ENCODE measurements around the gene C12orf60. TPM values are rescaled to one million over a fixed set of nuclear protein-coding genes. Genes with fewer than 3 reads are reported as not detected.

Gene C12orf60
- total RNA-seq, 4 donors from 2014 or later: 0.49 to 0.62 TPM; not detected in 2

DNA sequence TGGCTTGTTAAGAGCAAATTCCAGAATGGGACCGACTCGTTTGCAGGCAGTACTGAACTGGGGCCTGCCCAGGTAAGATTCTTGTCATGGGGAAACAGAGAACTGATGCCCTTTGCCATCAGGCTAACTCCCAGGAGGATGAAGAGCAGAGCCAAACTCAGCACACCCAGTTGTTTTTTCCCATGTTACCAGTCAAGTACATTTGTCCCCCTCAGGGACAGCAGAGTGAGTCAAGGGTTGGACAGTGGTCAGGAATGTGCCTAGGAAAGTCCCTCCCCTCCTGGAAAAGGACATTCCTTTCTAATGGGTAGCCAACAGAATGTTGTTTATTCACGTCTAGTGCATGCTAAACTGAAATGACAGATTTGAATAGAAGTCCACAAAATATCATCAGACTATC lies 38.3 kb downstream of the C12orf60 start:
- TF ChIP-seq POLR2A (IDR thresholded peaks at IDR 0.05): no peak
- TF ChIP-seq, protein P1, sequence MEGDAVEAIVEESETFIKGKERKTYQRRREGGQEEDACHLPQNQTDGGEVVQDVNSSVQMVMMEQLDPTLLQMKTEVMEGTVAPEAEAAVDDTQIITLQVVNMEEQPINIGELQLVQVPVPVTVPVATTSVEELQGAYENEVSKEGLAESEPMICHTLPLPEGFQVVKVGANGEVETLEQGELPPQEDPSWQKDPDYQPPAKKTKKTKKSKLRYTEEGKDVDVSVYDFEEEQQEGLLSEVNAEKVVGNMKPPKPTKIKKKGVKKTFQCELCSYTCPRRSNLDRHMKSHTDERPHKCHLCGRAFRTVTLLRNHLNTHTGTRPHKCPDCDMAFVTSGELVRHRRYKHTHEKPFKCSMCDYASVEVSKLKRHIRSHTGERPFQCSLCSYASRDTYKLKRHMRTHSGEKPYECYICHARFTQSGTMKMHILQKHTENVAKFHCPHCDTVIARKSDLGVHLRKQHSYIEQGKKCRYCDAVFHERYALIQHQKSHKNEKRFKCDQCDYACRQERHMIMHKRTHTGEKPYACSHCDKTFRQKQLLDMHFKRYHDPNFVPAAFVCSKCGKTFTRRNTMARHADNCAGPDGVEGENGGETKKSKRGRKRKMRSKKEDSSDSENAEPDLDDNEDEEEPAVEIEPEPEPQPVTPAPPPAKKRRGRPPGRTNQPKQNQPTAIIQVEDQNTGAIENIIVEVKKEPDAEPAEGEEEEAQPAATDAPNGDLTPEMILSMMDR (IDR thresholded peaks at IDR 0.05): no peak
- peak; percentile 77 to 87 for DNase-seq (ENCODE audit: low spot score in 2 of 2)
- H3K4me3 ChIP-seq (ENCODE audit: low read depth, poor library complexity, severe bottlenecking): no peak overlapping the region
- 13 to 18% methylated on average over 3 of the region's 3 CpGs for WGBS, 2 donors
- intact Hi-C loops (cut with DNase I; ENCODE audit: low total_unique reads): no loop called here

DNA sequence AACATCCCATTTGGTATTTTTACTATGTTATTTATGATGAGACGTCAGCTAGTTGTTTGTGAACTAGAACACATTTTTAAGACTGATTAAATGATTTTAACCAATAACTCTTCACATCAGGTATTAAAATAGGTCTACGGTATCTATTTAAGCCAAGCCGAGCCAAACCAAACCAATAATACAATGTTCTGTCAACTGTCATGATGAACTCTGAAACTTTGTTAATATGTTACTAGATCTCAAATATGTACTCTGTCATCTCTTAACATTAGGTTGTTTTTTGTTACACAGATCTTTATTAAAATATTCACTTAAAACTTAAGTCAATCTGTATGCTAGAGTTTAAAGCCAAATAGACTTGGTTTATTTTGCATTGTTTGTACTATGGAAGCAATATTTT lies 38.8 kb downstream of the C12orf60 start:
- no peak overlapping the region for H3K4me3 ChIP-seq (ENCODE audit: low read depth, poor library complexity, severe bottlenecking)
- 72 to 74% methylated on average over 3 of the region's 3 CpGs for WGBS, 2 donors
- DNase-seq (ENCODE audit: low spot score in 2 of 2): no peak
- intact Hi-C loops (cut with DNase I; ENCODE audit: low total_unique reads): no loop called here
- no peak for TF ChIP-seq POLR2A (IDR thresholded peaks at IDR 0.05)
- TF ChIP-seq, protein P1 (IDR thresholded peaks at IDR 0.05): no peak

DNA sequence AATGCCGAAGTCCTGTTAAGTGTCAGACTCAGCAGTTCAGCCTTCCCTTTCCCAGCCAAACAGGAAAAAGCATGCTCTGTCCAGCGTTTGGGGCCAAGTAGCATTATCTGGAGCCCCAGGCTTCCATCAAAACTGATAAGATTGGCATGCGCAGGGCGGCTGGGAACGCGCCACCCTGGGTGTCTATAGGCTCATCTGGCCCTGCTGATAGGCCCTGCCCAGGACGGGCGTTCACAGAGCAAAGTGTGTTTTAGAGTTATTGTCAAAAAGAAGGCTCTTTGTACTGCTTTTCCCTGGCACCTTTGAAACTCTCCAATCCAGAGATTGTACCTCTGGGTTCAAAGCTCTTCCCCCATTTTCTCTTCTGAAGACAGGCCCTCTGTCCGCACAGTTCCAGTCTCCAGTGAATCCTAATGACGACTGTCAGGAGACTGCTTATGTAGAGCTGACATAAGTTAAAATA lies 40.0 kb downstream of the C12orf60 start, which contains the start of gene ART4:
ART4 (minus strand) TSS at position 102 of the 463 bp plus-strand sequence. CDS start 413 bp downstream, outside the sequence.
- intact Hi-C loops (cut with DNase I; ENCODE audit: low total_unique reads): loop anchor here (1.0 kb wide), 1 partner anchor 152 kb away; no protein-coding TSS in a partner anchor
- TF ChIP-seq, protein P1 (IDR thresholded peaks at IDR 0.05): no peak
- TF ChIP-seq POLR2A (IDR thresholded peaks at IDR 0.05): no peak
- DNase-seq (ENCODE audit: low spot score in 2 of 2): no peak
- 72 to 80% methylated on average over 10 of the region's 10 CpGs for WGBS, 2 donors
- no peak within 1 kb of the TSS for H3K4me3 ChIP-seq (ENCODE audit: low read depth, poor library complexity, severe bottlenecking)

DNA sequence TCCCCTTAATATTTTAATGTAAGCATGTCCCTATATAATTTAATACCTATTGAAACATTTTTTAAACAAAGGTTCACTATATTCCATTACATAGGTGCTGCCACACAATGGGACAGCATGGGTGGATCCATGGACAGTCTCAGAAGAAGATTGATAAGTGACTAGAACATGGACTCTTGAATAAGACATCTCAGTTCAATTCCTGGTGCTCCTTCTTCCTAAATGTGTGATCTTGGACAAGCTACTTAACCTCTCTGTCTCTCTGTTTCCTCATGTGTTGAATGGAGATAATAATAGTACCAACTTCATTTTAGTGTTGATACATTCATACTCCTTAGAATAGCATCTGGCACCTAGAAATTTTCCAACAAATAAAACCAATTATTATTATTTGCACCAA lies 40.9 kb downstream of the C12orf60 start:
- no peak for DNase-seq (ENCODE audit: low spot score in 2 of 2)
- intact Hi-C loops (cut with DNase I; ENCODE audit: low total_unique reads): no loop called here
- no peak overlapping the region for H3K4me3 ChIP-seq (ENCODE audit: low read depth, poor library complexity, severe bottlenecking)
- TF ChIP-seq, protein P1 (IDR thresholded peaks at IDR 0.05): no peak
- TF ChIP-seq POLR2A (IDR thresholded peaks at IDR 0.05): no peak

DNA sequence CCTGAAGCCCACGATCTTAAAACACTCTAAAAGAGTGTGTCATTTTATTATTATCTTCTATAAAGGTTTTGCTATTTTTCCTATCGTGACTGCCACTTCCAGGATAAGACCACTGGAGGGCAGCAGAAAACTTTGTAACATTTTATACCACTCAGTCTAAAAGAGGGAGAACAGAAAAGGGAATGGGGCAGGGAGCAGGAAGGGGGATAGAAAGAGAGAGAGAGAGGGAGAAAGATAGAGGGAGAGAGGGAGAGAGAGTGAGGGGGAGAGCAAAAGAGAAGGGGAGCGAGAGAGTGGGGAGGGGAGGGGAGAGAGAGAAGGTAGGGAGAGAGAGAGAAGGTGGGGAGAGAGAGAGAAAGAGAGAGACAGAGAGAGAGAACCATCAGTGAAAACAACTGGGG lies 41.9 kb downstream of the C12orf60 start:
- WGBS, 2 donors: 7 to 8% methylated on average over 3 of the region's 3 CpGs
- intact Hi-C loops (cut with DNase I; ENCODE audit: low total_unique reads): no loop called here
- H3K4me3 ChIP-seq (ENCODE audit: low read depth, poor library complexity, severe bottlenecking): no peak overlapping the region
- DNase-seq (ENCODE audit: low spot score in 2 of 2): peak; percentile 59 to 84
- no peak for TF ChIP-seq POLR2A (IDR thresholded peaks at IDR 0.05)
- TF ChIP-seq, protein P1 (IDR thresholded peaks at IDR 0.05): peak in 1 of 3 donors; percentile 54

DNA sequence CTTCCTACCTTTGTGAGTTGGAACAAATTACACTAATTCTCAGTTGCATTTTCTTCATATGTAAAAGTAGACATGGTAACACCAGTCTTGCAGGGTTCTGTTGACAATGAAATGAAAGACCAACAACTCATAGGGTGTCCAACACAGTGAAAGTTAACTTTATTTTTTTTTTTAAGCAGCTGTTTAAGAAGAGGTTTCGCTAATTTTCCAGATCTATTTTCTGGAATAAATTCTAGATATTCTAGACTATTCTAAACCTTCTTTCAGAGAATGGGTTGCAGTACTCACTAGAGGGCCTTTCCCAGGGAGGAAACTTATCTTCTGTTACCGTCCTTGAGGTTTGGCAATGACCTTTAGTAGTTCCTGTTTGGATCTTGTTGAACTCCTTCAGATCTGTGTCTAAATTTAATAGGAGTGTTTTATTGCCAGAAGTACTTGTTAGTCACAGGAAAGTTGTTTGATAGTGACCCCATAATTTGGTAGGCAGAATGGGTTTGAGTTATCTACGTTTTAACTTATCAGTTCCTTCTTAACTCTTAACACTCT lies 42.6 kb downstream of the C12orf60 start:
- no peak overlapping the region for H3K4me3 ChIP-seq (ENCODE audit: low read depth, poor library complexity, severe bottlenecking)
- WGBS, 2 donors: 35 to 36% methylated on average over 3 of the region's 3 CpGs
- no peak for DNase-seq (ENCODE audit: low spot score in 2 of 2)
- intact Hi-C loops (cut with DNase I; ENCODE audit: low total_unique reads): no loop called here
- TF ChIP-seq, protein P1 (IDR thresholded peaks at IDR 0.05): no peak
- TF ChIP-seq POLR2A (IDR thresholded peaks at IDR 0.05): no peak
